Chondrocyte (in vitro differentiated cells): ENCODE measurements around the gene PTPRCAP. TPM values are rescaled to one million over a fixed set of nuclear protein-coding genes. Genes with fewer than 3 reads are reported as not detected.
A peak's percentile ranks its signal among the peaks of the same experiment; 100 is the strongest.

Source experiments
- DNase-seq: peaks from one replicate; pipeline ENCODE4 v3.0.0; 2021; ENCODE audit warnings: mixed read lengths, low spot score
- H3K27ac Mint-ChIP-seq: one replicate; pipeline ENCODE4 v1.8.0; 2021; ENCODE audit warnings: mild to moderate bottlenecking, moderate library complexity, mixed read lengths; ENCODE audit not compliant: unreplicated experiment
- H3K27me3 Mint-ChIP-seq: 2 replicates; pipeline ENCODE4 v1.8.0; 2021; ENCODE audit warnings: low read depth, mixed read lengths
- H3K36me3 Mint-ChIP-seq: 2 replicates; pipeline ENCODE4 v1.8.0; 2021; ENCODE audit warnings: low read depth, mixed read lengths
- H3K4me1 Mint-ChIP-seq: 2 replicates; pipeline ENCODE4 v1.8.0; 2021; ENCODE audit warnings: low read depth, mild to moderate bottlenecking, mixed read lengths
- H3K4me3 Mint-ChIP-seq: one replicate; pipeline ENCODE4 v1.8.0; 2021; ENCODE audit warnings: mild to moderate bottlenecking, moderate library complexity, mixed read lengths; ENCODE audit not compliant: unreplicated experiment
- H3K9me3 Mint-ChIP-seq: 2 replicates; pipeline ENCODE4 v1.8.0; 2021; ENCODE audit warnings: low read depth, mixed read lengths
- total RNA-seq: library from RNA; stranded (reverse); gene quantifications from 3 replicates; pipeline ENCODE4 v1.2.1, GENCODE V29; 2021
- TF ChIP-seq, protein P1 (sequence below): fragments of 200-600 bp; sonication (generic); IDR thresholded peaks from 2 replicates; pipeline ENCODE4 v1.5.0; 2021; ENCODE audit warnings: antibody characterized with exemption, mild to moderate bottlenecking, moderate library complexity

Gene PTPRCAP
- total RNA-seq, 1 donor from 2014 or later = 0.47 TPM

DNA sequence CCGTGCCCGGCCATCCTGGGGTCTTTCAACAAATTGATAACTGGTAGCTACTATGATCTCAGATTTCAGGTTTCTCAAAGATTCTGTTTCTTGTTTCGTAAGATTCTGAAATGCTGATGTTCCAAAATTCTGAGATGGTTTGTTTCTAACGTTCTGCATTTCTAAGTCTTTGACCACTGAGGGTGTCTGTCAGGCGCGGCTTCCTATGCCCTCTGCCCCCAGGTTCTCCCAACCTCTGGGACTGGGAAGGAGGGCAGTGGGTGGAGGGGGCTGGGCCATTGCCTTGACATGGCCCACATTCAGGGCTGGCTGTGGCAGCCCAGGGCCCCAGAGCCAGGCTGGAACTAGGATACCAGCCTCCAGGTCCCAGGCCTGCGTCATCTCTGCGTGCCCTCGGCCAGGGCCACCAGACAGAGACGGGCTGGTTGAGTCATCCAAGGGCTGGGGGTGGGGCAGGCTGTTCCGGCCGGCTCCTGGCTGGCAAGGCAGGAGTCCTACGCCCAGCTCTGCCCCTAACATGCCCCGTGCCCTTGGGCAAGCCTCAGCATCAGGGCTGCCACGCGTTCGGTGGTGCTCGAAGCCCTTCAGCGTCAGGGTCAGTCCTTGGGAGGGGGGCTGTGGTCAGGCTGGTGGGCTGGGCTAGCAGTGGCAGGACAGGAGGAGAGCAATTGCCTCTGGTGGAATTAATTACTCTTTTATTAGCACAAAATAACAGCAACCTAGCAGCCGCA is 26.4 kb upstream of the PTPRCAP start:
- H3K4me1 Mint-ChIP-seq = peaks cover 26% of the 10 kb centered on the region
- TF ChIP-seq, protein P1, sequence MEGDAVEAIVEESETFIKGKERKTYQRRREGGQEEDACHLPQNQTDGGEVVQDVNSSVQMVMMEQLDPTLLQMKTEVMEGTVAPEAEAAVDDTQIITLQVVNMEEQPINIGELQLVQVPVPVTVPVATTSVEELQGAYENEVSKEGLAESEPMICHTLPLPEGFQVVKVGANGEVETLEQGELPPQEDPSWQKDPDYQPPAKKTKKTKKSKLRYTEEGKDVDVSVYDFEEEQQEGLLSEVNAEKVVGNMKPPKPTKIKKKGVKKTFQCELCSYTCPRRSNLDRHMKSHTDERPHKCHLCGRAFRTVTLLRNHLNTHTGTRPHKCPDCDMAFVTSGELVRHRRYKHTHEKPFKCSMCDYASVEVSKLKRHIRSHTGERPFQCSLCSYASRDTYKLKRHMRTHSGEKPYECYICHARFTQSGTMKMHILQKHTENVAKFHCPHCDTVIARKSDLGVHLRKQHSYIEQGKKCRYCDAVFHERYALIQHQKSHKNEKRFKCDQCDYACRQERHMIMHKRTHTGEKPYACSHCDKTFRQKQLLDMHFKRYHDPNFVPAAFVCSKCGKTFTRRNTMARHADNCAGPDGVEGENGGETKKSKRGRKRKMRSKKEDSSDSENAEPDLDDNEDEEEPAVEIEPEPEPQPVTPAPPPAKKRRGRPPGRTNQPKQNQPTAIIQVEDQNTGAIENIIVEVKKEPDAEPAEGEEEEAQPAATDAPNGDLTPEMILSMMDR = no peak
- H3K36me3 Mint-ChIP-seq = no peaks in the 10 kb centered on the region
- DNase-seq = no peak
- H3K27ac Mint-ChIP-seq = peak overlapping the region; percentile 75
- H3K4me3 Mint-ChIP-seq = peak overlapping the region; percentile 72
- H3K9me3 Mint-ChIP-seq = no peaks in the 10 kb centered on the region
- H3K27me3 Mint-ChIP-seq = no peaks in the 10 kb centered on the region

DNA sequence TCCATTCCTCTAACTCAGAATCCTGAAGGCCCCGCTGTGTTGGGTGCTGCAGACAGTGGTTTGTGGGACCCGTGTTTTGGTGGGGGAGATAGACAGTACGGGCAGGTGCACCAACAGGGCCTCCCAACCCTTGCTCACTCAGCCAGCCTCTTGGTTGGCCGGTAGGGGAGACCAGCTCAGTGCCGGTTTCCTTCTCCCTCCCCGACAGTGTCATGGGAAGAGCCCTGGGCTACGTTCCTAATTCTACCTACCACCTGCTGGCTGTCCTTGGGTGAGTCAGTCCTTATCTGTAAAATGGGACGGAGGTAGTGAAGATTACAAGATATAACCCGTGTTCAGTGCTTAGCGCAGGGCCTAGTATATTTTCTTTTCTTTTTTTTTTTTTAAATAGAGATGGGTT is 25.7 kb upstream of the PTPRCAP start:
- Mint-ChIP-seq H3K4me3 (no peak overlapping the region), H3K27ac (no peak overlapping the region), H3K9me3 (no peaks in the 10 kb centered on the region), H3K36me3 (no peaks in the 10 kb centered on the region), H3K4me1 (peaks cover 22% of the 10 kb centered on the region), H3K27me3 (no peaks in the 10 kb centered on the region)
- TF ChIP-seq, protein P1 = no peak
- no peak for DNase-seq

DNA sequence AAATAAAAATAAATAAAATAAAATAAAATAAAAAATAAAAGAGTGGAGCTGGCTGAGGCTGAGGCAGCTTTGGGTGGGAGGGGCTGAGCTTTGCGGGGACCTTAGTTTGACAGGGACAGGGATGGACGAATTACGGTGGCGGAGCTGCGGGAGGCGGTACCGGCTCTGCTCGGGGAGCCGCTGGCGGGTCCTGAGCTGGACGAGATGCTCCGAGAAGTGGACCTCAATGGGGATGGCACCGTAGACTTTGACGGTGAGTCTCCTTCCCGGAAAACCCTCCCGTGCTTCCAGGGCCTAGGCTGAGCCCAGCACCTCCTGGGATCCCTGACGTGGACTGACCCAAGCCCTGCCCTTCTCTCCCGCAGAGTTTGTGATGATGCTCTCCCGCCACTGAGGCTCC is 20.8 kb upstream of the PTPRCAP start:
- no peak overlapping the region for H3K4me3 Mint-ChIP-seq
- no peak for DNase-seq
- H3K27ac Mint-ChIP-seq = no peak overlapping the region
- no peaks in the 10 kb centered on the region for H3K4me1 Mint-ChIP-seq
- TF ChIP-seq, protein P1 = no peak
- H3K27me3 Mint-ChIP-seq = peaks cover 1% of the 10 kb centered on the region
- H3K36me3 Mint-ChIP-seq = no peaks in the 10 kb centered on the region
- no peaks in the 10 kb centered on the region for H3K9me3 Mint-ChIP-seq

DNA sequence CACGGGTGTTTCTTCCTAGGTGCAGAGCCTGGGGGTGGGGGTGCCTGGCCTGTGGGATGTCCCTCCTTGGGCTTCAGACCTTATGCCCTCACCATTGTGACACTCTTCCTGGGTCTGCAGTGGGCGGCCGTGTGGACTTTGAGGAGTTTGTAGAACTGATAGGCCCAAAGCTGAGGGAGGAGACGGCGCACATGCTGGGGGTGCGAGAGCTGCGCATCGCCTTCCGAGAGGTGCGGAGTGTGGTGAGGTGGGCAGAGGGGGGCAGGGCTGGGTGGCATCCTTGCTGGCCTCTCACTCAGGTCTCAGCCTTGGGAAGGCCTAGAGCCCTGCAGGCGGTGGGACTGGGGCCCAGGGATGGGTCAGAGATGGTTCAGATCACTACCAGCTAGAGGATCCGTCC is 20.0 kb upstream of the PTPRCAP start:
- Mint-ChIP-seq H3K36me3 (no peaks in the 10 kb centered on the region), H3K4me3 (no peak overlapping the region), H3K9me3 (no peaks in the 10 kb centered on the region), H3K27me3 (peaks cover 1% of the 10 kb centered on the region), H3K4me1 (no peaks in the 10 kb centered on the region), H3K27ac (no peak overlapping the region)
- DNase-seq = peak; percentile 88
- TF ChIP-seq, protein P1 = no peak

DNA sequence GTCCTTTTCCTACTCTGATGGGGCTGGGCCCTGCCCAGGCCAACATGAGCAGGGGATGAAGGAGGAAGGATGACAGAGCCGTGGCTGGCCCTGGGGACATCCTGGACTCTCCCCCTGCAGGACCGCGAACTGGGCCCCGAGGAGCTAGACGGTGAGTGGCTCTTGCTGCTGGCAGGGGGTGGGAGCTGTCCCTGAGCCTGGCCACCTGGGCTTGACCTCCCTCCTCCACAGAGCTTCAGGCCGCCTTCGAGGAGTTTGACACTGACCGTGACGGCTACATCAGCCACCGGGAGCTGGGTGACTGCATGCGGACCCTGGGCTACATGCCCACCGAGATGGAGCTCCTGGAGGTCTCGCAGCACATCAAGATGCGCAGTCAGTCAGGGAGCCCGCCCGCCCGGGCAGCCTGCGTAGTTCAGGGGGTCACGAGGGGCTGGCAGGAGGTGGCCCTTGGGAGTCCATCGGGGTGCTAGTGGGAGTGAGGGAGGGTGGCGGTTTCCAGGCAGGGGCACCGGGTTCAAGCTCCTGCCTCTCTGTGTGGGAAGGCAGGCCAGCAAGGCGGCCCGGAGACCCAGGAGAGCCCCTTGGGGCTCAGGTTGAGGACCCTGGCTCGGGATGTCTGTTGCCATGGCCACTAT is 18.7 kb upstream of the PTPRCAP start:
- Mint-ChIP-seq H3K9me3 (no peaks in the 10 kb centered on the region), H3K4me3 (no peak overlapping the region), H3K36me3 (no peaks in the 10 kb centered on the region), H3K27me3 (peaks cover 1% of the 10 kb centered on the region), H3K4me1 (no peaks in the 10 kb centered on the region), H3K27ac (no peak overlapping the region)
- DNase-seq = peak; percentile 90
- TF ChIP-seq, protein P1 = no peak
